Amniotic epithelial cell (primary cell): ENCODE data around the gene NAV2.
A peak's percentile ranks its signal among the peaks of the same experiment; 100 is the strongest.
"Not testable (repeated sequence)": the region's sequence is repeated elsewhere in the genome, so short reads cannot be mapped to it uniquely, and the experiment has no call there.

Experiments used
- DNase-seq: peaks from one replicate; pipeline ENCODE4 v3.0.0-alpha.2; 2010; ENCODE audit warnings: low read depth

The NAV2 gene

DNA sequence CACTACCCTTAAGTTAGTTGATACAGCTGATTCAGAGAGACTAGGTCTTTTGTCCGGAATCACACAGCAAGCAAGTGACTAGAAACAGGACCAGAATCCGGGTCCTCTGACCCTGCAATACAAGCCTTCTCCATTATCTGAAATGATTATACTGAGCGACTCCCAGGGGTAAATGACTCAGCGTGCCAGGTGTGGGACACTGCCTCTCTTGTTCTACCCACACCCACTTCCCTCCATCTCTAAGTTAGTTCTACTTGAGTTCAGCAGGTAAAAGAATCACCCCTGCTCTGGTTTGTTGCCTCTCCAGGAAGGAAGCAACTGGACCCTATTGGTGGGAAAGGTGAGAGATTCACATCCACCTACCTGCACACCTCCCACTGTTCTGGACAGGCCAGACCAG lies 290.7 kb downstream of the NAV2 start:
- no peak for DNase-seq

DNA sequence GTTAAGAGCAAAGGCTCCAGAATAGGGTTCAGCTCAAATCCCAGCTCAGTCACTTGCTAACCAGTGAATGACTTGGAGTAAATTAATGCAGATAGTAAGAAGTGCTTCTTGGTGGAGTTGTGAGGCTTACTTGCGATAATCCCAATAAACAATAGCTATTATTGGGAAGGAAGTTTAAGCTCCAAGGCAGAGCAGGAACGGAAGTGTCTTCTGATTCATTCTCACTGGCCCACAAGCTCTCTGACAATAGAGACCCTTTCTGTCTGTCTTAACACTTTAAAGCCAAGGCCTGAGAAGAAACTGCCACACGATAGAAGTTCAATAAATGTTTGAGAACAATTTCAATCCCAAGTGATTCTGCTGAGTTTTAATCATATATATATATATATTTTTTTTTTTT lies 292.2 kb downstream of the NAV2 start:
- no peak for DNase-seq

DNA sequence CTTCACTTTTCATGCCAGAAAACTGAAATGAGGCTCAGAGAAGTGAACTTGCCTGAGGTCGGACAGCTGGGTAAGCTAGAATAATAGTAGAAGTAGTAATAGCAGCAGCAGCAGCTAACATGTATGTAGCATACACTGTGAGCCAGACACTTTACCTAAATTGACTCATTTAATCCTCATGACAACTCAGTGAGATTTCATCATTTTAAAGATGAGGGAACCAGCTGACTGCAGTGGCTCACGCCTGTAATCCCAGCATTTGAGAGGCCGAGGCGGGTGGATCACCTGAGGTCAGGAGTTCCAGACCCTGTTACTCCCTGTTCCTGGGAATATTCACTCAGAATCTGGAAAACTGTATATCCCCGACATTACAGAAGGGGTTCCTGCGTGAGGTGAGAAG lies 293.1 kb downstream of the NAV2 start:
- peak; percentile 82 for DNase-seq

DNA sequence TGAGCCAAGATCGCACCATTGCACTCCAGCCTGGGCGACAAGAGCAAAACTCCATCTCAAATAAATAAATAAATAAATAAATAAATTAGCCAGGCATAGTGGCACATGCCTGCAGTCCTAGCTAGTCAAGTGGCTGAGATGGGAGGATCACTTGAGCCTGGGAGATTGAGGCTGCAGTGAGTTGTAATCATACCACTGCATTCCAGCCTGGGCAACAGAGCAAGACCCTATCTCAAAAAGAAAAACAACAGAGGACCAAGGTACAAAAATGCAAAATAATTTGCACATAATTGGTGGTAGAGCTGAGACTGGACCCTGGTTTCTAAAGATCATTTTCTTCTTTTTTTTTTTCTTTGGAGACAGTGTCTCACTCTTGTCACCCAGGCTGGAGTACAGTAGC lies 294.0 kb downstream of the NAV2 start:
- DNase-seq: not testable (repeated sequence)

DNA sequence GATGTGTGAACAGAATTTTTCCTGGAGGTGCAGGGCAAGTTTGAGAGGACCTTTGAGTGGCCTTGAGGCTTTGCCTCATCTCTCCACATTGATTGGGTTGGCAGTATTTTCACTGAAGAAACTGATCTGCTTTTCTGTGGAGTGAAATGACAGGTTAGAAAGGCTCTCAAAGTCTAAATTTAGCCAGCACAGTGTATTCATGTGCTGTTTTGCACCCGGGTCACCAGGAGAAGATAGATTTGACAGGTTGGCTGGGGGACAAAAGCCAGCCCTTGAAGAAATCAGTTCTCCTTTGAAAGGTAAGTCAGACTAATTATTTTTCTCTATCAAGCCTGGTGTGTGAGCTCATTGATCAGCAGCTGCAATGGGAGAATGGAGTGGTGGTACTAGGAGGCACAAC lies 294.7 kb downstream of the NAV2 start:
- DNase-seq: no peak

DNA sequence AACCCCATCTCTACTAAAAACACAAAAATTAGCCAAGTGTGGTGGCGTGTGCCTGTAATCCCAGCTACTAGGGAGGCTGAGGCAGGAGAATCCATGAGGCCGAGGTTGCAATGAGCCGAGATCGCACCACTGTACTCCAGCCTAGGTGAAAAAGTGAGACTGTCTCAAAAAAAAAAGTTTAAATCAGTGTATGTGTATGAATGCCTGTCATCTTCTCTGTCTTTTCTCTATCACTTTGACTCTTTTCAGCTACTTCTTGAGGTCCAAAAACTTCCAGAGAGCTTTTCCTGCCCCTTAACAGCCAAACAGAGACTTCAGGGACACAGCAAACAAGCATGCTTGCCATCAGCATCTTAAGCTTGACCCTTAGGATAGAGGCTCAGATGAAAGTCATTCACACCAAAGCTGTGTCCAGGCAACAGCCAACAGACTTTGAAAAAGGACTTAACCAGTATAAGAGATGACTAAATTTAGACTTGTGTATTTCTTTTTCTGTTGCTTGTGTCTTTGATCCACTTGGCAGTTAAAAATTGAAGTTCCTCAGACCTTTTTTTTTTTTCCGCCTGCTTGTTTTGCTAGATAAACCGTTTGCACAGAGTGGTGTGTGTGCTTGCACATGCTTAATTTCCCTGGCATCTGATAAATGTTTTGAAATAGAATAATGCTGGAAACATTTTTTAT lies 295.7 kb downstream of the NAV2 start:
- no peak for DNase-seq

DNA sequence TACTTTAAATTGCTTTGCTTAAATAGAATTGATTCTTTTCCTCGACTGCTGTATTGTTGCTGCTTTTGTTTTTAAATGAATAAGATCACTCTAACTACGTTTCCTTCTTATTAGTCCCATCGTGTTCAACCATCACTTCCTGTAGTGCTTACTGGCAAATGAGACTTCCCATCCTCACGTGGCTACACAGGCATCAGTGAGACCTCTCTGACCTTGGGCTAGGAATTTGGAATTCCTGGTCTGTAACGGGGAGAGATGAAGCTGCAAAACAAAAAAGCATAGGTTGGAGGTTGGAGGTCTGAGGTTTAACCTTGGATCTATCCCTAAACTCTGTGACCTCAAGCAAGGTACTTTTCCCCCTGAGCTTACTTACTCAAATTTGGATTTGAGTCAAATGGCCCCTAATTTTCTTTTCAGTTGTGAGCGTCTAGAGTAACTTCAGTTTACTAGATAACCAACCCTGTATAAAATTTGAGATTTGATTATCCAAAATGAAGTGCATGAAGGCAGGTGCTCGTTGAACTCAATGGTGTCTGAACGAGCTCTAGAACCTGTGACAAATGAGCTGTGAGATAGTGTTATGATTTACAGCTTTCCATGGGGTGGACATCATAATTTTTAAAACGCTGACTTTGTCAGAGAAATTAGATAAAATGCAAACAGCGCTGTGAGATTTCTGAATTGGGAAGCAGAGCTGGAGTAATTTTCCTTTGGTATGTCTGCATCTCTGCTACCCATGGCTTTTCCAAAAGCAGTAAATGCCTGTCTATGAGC lies 296.4 kb downstream of the NAV2 start:
- no peak for DNase-seq

DNA sequence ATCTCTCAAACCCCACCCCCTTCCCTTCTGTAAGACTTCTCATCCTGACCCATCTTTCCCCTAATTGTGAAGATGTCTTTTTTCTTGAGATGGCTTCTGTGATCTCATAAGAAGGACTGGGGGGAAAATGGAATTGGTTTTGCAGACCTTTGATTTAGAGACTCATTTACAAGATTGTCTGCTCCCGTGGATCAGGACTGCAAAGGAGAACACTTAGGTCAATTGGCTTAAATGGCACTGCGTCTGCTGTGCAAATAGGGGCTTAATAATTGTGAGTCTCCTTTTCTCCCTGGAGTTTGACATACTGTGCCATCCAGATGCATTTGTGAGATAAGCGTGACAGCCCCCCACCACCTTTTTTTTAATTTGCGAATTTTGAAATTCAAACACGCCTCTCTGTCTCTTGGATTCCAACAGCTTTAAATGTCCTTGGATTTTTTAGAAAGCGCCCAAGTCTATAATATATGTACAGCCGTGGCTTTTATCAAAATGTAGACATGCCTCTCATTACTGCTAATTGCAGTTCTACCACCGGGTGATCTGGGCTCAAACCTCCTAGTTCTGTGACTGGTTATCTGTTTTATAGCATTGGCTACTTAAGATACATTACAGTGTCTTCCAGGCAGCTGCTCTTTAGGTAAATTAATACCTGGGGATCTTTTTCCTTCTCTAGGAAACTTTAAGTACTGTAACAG lies 297.7 kb downstream of the NAV2 start:
- DNase-seq: no peak

DNA sequence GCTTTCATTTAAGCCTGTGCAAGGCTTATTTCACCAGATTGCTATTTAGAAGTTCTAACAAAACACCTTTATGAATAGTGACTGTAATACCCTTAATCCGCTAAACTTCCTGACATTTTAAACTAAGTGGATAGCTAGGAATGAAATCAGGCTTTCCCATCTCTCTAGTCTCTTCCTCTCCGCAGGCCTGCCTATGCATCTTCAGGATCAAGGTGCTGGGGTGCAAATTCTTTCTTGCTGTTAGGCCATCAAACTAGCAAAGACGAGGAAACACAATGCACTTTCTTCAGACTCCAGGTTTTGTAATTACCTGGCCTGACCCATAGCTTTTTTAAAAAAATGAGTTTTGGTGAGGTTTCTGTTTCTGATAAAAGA lies 298.2 kb downstream of the NAV2 start:
- no peak for DNase-seq

DNA sequence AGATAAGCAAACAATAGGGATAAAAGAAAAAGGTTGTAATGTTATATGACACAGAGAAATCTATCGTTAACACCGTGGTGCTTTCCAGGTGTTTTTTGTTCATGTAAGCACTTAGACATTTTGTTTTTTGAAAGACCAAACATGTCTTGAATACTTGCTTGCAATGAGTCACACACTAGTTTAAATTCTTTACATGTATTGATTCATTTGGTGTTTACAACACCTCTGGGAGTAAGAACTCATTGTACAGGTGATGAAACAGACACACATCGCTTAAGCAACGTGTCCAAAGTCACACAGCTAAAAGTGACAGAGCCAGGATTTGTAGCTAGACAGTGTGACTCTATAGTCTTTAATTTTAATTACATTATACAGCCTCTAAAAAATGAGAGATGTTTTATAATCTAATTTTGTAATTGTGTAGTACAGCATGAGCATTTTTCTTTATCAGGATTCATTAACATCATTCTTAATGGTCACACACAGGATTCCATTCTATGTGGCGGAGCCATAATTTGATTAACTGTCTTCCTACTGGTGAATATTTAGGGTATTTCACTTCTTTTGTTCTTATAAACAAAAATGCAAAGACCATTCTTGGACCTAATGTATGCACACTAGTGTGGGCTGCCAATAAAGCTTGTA lies 298.8 kb downstream of the NAV2 start:
- DNase-seq: peak; percentile 41

DNA sequence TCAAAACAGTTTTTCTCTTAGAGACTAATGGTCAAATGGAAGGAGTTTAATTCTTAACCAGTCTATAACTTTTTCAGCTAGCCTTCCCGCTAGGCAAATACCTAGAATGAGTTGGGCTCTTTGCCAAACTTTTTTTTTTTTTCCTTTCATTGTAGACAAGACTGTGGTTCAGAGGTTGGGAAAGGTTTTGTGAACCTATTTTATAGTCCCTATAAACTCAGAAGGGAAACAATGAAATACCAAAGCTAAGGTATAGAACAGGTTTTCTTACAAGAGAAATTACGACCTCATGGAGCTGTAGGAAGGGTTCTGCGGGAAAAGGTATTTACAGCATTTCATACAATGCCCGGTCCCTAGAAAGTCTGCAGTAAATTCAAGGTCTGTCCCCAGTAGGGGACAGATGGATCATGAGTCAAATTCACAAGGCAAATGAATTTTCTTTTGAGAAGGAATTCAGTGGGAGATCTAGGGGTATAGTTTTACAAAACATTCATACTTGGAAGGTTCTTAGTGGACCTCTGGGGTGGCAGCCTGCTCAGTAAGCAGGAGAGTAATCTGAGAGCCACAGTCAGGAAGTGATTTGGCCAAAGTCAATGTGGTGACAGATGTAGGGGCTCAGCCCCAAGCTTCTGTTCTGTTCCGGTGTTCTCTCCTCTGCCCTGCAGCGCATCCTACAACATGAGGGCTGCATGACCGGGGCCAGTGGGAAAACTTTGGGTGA lies 300.9 kb downstream of the NAV2 start:
- DNase-seq: no peak

DNA sequence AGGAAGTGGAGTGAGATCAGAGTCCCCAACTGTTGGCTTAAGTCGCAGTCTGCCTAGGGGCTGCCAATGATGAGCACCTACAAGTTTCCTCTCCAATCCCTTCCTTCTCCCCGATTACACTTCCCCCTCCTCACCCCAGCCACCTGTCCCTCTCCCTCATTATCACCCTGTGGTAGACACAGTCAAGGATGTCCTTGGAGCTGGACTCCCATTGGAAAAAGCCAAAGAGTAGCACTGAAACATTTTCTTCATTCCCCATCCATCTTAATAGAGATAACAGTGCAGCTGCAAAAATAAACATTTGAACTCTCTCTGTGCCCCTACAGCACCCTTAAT lies 301.4 kb downstream of the NAV2 start:
- DNase-seq: no peak

DNA sequence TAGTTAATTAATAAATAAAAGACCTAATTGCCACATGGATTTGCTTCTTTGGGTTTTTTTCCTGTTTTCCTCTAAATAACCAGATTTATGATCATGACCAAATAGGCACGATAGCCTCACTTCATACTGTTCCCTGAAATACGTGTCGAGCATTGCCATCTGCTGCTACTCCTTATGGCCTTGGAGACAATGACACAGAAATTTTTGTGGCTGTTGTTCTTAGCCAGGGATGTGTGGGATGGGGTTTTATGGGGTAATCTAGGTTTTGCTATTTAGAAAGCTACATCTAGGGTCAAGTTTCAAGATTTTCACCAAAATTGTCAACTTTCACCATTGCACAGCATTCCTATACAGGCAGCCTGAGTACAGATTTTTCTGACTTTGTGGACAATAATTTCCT lies 302.5 kb downstream of the NAV2 start:
- peak; percentile 43 for DNase-seq

DNA sequence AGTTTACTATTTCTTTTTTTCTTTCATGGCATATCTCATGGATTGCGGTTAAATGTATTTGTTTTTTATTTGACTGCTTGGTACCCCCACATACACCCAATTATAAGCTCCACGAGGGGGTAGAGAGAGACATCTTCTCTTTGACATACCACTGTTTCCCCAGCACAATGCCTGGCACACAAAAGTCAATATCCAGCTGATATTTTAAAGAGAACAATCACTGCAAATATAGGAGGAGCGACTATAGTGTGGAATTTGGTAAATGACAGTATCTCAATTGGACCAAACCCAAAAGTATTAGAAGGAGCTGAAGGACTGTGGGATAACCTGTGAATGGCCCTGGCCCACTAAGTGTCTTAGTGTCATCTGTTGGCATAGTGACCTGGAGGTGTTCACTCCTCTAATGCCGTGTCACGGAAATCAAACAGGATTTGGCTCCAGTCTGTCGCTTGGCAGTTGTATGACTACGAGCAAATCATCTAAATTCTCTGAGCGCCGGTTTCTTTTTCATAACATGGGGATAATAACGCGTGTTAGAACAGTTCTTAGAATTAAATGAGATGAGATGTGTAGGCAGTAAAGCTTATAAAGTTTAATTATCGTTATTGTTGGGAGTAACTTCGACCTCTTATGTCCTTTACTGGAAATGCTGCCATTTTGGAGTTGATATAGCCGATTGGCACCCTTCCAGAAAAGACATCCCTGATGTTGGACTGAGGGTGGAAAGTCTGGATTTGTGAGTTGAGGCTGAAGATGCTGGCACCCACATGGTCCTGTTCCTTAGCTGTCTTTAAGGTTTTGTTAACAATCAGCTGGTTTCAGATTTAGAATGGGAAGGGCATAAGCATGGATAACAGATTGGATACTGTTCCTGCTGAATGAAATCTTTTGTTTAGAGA lies 303.1 kb downstream of the NAV2 start:
- DNase-seq: no peak

DNA sequence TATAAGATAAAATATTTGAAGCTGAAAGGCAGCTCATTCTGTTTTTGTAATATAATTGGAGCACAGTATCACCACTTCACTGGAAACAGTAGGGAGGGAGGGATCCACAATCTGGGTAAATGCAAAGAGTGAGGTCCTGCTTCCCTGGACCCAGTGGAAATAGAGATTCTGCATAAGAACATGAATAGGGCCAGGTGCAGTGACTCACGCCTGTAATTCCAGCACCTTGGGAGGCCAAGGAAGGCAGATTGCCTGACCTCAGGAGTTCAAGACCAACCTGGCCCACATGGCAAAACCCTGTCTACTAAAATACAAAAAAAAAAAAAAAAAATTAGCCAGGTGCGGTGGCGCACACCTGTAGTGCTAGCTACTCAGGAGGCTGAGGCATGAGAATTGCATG lies 303.9 kb downstream of the NAV2 start:
- no peak for DNase-seq

DNA sequence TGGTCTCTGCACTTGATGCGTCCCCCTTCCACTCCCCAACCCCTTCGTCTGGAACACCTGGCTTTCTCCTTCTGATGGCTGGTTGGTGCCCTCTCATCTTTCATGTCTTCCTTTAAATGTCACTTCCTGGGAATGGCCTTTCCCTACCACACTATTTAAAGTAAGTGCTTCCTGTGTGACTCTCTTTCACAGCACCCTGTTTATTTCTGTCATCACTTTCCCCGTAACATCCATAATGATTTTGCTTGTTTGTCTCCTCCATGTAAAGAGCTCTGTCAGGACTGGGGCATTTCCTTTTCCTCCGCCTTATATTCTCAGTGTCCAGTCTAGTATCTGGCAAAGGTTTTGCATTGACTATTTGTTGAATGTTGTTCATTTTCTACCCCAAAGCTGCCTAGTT lies 304.7 kb downstream of the NAV2 start:
- no peak for DNase-seq

DNA sequence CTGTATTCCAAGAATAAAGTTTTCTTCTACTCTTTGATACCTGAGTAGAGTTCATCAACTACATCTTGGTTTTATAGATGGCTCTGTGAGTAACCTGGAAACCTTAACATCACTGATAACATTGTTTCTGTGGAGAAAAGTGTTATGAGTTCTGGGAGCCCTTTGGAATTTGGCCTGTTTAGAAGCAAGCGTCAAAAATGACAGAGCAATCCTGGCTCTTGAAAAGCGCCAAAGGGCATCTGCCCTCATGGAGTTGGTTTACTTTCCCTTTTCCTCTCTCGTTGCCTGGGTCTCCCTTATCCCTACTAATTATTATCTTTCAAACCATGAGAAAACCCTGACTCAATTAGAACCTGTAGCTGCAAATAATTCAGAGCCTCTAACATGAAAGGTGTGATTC lies 307.6 kb downstream of the NAV2 start:
- DNase-seq: no peak

DNA sequence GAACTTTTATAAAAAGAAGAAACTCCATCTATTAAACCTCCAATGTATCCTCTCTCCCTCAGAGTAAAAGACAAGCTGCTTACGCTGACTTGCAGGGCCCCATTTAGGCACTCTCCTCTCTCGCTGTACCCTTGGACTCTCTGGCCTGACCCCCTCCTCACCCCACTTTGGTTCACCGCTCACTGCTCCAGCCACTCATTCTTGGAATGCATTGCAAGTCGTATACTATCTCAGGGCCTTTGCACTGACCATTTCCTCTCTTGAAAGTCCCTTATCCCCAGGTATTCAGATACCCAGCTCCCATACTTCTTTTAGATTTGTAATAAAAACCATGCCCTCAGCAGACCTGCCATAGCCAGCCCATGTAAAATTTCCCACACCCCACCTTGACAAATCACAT lies 308.1 kb downstream of the NAV2 start:
- no peak for DNase-seq

DNA sequence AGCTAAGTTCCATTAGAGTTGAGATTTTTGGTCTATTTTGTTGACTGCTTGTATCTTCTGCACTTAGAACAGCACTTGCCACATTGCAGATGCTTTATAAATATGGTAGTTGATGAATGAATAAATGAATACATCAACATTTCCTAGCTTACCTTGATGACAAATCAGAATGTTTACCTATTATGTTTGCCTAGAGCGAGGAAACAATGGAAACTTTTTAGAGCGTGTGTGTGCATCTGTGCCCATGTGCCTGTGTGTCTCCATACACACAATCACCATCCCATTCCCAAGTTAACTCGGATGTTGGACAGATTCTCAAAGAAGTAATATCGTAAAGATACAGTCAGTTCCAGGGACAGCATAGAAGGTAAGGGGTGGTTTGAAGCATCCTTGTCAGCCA lies 308.6 kb downstream of the NAV2 start:
- DNase-seq: no peak

DNA sequence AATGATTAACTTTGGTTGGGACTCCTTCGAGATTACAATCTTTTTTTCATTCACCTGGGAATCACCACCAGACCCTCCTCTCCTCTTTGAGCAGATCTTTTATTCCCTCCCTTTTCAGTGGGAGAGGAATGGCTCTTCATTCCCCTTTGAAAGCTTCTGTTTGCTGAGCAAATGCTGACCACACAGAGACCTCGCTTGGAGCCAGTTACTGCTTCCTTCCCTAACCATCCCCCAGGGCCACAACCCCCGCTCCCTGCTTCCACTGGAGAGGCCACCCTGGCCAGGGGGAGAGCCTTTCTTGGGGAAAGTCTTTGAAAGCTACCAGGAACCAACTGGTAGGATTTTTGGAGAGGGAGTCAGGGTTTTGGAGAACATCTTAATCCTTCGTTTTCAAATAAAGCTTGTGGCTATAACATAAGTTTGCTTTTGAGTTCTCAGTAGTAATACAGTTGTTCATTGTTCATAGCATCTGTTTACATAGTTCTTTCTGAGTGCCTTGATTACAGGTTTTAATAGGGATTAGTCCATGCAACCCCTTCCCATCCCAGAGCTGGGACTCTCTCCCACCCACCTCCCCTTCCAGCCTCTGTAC lies 309.2 kb downstream of the NAV2 start:
- DNase-seq: no peak
